Dermis microvascular lymphatic vessel endothelial cell (primary cell): ENCODE results near the gene NRXN2. TPM values are rescaled to one million over a fixed set of nuclear protein-coding genes. Genes with fewer than 3 reads are reported as not detected.
"Not testable (repeated sequence)": the region's sequence is repeated elsewhere in the genome, so short reads cannot be mapped to it uniquely, and the experiment has no call there.

Experiments
- DNase-seq, 2 donors: peaks; one replicate each; pipeline versions ENCODE4 v3.0.0 to v3.0.0-alpha.2; 2010; ENCODE audit warnings: low read depth in 2 of 2
- total RNA-seq: library from RNA; depleted of rRNA; stranded (reverse); fragments of >200 nt; gene quantifications from 2 replicates; pipeline ENCODE4 v1.2.1, GENCODE V29; 2014

The NRXN2 gene
- total RNA-seq, 1 donor from 2014 or later, result not detected

DNA sequence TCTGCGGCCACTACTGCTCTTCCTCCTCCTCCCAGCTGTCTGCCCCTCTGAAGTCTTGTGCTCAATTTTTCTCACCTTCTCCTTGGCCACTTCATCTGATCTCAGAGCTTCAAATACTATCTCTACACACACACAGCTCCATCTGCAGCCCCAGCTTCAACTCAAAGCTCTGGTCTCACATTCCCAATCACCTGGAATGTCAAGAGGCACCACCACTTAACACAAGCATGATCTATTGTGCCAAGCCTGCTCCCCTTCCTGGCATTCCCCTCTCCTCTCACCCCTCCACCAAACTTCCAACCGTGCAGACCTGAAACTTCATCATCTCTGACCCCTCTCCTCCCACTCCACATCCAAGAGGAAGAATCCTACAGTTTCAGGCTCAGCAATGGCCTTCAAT is 17.5 kb downstream of the NRXN2 start:
- DNase-seq, result no peak

DNA sequence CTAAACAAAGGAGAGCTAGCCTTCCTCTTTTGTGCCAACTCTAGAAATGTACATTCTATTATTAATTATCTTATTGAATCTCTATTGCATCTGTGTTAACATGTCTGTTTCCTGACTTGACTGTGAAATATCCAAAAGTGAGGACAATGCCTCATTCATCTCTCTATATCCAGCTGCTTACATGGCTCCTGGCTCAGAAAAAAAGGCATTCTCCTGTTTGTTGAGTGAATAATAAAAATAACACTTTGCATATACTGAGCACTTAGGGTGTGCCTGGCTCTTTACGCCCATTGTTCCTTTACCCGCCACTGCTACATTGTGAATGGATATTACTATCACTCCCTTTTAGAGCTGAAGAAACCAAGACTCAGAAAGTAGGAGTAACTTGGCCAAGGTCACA is 19.9 kb downstream of the NRXN2 start:
- DNase-seq, result no peak

DNA sequence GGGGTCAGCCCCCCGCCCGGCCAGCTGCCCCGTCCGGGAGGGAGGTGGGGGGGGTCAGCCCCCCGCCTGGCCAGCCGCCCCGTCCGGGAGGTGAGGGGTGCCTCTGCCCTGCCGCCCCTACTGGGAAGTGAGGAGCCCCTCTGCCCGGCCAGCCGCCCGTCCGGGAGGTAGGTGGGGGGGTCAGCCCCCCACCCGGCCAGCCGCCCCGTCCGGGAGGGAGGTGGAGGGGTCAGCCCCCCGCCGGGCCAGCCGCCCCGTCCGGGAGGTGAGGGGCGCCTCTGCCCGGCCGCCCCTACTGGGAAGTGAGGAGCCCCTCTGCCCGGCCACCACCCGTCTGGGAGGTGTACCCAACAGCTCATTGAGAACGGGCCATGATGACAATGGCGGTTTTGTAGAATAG is 21.0 kb downstream of the NRXN2 start:
- DNase-seq, result not testable (repeated sequence)

DNA sequence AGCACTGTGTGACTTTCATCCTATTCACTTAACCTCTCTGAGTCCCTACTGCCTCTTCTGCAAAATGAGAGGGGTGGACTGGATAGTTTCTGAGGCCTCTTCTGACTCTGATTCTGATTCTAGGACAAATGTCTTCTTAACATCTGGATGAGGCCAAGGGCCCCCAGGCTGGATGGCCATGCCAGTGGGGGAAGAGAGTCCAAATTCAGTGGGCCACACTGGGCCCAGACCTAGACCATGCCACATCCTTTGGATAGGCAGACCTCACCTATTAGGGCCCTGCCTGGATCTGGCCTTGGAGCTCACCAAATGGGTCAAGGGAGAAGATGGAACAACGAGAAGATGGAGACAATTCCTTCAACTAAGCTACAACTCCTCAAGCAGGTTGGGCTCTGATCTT is 24.6 kb downstream of the NRXN2 start:
- DNase-seq, result no peak

DNA sequence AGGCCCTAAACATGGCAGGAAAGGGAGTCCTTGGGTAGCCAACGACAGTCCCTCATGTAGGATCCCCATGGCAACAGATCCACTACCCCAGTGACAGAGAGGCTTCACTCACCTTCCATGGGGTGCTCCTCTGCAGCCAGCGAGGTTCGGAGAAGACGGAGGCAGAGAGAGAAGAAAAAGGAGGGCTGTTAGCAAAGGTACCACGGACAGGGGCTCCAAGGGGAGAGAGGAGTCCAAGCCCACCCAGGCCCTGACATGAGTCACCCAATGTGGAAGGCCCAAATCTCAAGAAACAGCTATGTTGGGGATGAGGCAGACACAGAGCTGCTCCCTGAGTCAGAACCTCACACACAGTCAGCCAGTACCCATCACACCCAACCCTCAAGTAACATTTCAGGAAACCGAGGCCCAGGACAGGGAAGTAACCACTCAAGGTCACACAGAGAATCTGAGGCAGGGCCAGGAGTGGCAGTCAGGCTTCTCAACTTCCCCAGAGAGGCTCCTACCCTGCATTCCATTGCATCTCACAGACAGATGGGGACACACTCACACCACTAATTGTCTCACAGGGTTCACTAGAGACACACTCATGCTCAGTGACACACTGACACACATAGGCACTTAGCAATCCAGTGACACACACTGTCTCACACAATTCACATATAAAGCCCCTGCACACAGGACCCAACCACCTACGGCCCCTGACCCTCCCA is 25.2 kb downstream of the NRXN2 start:
- no peak for DNase-seq

DNA sequence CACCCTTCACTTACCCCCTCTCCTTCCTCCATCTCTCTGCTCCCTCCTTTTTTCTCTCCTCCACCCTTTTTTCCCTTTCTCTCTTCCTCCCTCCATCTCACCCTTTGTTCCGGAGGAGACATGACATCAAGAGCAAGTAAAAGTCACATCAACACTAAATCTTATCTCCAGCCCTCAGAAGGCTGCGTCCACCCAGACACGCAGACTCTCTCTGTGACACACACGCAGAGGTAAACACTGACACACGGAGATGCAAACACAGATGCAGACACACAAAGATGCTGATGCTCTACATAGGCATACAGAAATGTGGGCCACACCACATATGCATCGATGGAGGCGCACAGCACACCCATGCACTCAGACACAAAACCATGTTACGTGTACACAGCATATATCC is 27.0 kb downstream of the NRXN2 start:
- no peak for DNase-seq

DNA sequence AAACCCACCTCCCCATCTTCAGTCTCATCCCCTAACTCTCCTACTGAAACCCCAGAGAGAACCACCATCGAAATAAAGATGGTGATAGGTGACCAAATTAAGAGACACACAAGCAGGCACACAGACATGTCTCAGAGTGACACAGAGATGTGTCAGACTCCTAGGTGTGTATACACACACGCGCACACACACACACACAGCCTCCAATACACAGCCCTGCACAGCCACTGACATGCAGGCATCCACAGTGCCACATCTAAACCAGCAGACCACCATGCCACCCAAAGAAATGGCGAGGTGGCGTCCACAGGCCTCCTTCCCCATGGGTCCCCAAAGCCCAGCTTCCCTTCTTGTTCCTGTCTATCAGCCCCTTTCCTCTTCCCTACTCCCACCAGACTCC is 27.4 kb downstream of the NRXN2 start:
- DNase-seq, result no peak

DNA sequence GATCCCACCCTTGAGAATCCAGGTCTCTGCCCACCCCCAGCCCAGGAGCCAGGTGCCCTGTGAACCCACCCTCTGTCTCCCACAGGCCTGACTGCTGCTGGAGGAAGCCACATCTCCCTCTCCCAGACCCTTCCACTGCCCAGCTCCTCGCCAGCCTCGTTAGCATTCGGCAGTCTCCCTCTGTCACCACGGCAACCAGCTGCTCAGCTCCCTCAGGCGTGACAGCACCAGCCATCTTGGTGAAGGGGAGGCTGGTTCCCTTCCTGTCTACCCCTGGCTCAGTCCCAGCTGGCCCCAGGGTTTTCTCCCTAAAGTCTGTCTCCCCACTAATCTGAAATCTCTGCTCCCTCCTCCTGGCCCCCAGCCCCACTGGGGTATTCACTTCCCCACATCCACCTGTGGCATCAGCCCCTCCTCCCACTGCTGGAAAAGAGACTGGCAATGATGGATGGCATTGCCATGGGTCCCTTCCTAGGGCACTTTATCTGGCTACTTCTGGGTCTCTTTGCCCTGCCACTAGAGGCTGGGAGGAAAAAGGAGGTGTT is 28.1 kb downstream of the NRXN2 start:
- DNase-seq, result no peak

DNA sequence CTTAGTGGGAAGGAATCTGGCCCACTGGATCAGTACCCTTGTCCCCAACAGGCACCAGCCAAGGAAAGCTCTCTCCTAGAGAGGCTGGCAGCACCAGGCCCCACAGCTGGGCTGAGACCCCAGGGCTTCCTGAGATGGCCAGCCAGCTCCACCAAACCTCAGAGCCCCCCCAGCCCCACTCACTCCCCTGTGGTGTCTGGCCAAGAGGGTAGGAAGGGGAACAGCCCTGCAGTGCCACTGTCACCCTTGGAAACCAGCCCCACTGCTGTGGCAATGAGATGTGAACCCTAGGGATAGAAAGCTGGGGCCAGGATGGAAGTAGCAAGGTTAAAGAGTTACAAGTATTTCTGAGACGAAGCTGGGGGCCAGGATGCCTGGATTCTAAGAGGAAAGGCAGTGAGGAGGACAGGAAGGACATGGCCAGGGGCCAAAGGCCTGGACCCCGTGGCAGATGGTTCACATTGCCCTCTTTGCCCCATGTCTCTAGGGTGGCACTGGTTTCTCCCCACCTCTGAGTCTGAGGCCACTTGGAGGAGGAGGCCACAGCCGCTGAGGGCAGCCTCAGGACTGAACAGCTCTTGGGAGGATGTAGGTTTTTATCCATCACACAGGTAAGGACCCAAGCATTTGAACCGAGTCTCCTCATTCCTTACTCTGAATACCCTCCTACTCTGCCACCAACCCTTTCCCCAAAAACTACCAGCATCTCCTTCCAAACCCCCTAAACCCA is 28.8 kb downstream of the NRXN2 start:
- no peak for DNase-seq

DNA sequence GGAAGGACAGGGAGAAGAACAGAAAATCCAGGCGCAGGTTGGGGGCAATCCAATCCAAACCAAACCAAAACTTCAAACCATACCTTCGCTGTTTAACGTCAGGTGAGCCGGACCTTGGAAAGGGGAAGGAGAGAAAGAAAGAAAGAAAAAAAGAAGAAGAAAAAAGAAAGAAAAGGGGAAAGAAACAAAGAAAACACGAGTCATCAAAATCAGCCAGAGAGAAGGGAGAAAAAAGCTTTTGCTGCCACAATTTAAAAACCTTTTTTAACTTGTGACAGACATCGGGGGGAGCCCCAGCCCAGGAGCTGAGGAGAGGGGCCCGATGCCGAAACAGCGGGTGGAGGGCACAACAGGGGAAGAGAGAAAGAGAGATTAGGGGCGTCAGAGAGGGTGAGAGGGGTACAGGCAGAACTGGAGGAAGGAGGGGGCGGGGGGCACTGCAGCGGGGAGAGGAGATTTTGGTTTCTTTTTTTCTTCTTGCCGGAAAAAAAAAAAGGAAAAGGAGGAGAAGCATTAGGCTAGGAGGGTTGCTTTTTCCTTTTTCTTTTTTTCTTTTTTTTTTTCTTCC is 30.1 kb downstream of the NRXN2 start:
- no peak for DNase-seq

DNA sequence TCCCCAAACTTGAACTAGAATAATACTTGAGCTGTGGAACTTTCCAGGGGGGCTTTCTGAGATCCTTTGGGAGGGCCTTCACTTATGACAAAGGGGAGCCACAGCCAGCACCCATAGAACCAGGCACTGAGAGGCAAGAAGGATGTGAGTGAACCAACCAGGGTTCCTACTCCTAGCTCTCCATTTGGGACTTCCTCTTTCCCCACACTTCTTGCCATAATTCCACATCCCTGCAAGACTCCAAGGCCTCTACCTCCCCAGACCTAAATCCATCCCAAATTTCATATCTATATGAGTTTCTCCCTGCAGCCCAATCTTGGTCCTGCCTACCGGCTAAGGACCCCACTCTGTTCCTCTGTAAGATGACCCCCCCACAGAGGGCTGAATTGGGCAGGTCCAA is 31.5 kb downstream of the NRXN2 start:
- DNase-seq, result no peak

DNA sequence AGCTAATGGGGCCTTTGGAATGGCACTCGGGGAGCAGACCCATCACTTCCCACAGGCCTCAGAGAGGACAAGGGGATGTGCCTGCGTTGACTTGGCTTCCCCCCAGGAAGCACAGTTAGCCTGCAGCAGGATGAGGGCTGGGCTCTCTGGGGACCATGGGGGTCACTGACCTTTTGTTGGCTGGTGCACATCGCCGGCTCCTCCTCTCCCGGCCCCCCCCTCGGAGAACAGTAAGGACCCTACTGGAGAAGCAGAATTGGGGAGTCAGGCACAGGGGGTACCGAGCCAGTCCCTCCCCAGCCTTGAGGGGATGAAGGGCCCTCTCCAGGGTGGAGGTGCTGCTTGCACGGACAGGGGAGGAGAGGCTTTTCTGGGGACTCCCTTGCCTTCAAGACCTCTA is 32.8 kb downstream of the NRXN2 start:
- DNase-seq, result no peak

DNA sequence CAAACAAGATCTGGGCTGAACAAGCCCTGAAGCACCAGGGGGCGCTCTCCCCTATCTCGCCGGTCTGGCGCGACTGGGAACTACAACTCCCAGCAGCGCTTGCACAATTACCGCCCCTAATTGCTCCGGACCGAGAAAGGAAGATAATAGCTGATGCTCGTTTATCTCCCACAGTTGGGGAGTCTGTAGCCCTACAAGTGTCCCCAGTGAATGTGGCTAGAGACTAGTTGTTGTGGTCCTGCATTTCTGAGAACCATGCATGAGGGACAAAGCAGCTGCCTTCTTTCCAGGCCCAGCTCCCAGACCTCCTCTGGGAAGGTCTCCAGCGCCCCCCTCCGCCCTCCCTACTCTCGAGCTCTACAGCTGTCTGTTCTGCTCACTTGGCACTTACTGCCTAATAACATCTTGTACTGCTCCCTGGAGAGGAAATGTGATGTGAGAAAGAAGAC is 34.4 kb downstream of the NRXN2 start:
- peak; percentile 67 to 87 for DNase-seq

DNA sequence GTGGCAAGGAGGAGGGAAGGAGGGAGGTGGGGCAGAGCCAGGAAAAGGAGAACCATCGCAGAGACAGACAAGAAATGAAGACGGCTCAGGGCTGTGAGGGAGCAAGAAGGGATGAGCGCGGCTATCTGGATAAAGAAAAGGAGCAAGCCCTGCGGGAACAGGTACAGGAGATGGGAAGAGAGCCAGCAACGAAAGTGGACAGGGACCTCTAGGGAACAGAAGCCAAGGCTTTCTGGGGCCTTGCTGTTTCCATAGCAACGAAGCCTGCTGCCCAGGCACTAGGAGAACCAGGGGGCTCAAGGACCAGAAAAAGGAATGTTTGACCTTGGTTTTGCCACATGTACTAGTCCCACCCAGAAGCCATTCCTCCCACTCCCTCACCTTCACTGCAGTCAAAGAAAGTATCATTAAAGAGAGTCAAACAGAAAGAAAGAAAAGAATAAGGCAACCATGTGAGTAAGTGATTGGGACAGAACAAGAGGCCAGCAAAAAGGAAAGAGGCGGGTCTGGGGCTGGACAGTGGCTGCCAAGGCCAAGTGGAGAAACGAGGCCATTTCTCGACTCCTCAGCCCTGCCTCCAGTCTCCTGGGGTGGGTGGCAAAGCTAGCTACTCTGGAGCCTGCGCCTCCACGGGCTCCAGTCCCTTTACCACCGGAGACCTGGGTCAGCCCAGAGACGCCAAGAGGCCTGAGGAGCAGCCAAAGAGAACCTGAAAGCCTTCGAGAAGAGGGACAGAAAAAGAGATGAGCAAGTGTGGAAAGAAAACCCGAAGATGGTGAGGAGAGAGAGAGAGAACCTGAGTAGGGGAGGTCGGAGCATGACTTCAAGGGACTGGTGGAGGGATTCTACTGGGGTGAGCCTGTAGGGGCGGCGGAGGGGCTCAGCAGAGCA is 35.1 kb downstream of the NRXN2 start:
- no peak for DNase-seq

DNA sequence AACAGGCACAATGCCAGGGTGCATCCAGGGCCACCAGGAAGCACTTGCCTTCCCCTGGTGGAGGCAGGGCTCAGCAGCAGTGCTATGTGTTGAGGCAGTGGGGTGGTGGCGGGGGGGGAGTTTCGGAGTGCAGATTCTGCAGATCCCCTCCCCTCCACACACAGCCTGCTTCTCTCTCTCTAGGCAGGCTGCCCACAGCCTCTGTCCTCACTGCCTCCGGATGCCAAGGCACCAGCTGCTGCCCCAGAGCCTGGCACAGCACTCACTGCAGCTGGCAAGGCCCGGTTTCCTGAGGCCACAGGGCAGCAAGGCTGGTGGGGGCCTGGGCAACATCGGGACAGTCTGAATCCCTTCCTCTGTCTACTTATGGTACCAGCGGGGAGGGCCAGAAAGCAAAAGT is 35.8 kb downstream of the NRXN2 start:
- DNase-seq, result peak in 1 of 2 donors; percentile 26

DNA sequence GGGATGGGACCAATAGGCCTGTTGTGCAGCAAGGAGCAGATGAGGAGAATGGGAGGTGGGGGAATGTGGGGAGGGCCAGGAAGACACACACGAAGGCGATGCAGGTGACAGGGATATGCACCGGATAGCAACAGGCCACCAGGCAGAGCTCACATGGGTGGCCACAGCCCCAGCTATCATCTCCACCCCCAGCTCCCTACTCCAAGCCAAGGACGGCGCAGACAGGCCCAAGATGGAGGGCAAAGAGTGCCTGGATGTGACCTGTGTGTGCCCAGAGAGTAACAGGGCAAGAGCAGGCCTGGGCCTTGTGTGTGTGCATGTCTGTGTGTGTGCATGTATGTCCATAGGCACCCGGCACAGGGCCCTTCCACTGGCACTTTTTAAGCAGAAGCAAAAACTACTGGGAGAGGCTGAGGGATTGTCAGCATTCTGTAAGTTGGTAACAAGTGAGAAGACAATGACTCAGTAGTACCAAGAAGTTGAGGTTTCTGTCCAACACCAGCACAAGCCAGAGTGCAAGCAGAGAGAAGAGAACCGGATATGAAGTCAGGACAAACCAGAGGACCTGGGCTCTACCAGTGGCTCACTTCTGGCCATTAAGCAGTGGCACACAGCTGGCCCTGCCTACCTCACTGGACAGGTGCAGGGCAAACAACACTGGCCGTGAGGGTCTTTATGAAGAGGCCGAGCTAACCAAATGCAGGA is 36.4 kb downstream of the NRXN2 start:
- no peak for DNase-seq

DNA sequence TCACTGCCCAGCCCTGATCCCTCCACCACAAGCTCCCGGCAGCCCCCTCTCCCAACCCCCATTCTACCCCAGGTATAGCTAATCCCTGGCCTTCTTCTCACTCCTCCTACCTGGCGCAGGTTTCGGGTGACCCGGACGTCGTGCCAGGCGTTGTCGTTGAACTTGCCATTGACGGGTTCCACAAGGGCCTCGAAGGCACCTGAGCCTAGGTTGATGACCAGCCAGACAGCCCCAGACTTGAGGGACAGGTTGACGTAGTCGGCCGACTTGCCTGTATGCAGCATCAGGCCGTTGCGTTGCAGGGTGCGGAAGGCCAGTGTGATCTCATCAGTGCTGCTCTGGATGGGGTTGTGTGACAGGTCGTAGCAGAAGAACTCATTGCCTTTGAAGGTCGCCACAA is 37.5 kb downstream of the NRXN2 start:
- no peak for DNase-seq

DNA sequence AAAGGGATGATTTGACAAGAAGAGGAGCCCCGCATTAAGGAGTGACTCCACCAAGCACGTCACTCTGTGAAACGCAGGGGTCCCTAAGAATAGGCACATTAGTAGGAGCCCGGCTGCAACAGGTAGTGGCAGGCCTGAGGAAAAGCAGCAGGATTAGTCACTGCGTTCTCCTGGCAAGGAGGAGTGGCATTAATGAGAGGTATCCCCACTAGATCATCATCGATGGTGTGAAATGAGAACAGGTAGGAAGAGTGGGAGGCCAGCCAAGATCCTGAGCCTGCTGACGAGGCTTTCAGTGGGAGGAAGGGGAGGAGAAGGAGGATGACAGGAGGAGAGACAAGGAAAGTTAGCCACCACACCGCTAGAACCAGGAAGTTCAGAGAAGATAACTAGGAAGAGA is 38.6 kb downstream of the NRXN2 start:
- DNase-seq, result no peak

DNA sequence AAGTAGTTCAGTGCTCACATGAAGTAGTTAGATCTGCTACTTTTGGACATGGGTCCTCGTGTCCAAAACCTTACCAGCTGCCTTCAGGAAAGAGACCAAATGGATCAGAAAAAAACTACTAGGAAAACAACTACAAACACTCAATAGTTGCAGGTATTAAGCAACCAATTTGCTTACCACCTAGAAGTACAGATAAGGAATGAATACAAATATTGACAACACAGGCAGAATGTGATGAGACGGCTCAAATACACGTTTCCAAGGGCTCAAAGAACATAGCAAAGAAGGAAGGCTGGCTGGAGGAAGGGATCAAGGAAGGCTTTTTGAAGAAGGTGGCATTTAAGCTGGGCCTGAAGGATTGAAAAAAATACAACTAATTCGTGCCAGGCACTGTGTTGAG is 41.8 kb downstream of the NRXN2 start:
- no peak for DNase-seq

DNA sequence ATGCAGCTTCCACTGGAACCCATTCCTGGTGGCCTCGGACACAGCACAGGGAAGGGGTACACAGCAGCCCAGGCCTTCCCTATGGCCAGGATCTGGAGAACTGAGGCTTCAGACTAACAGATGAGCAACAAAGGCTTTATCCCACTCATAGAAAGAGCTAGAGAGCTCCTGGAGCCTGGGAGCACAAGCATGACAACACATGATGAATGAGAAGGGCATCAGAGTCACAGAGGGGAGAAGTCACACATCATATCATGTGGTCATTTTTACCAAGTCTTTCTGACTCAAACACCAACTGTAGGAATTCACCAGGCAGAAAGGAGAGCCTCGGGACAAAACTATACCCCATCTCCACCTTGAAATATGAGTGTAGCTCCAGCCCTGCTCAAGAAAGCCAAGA is 43.2 kb downstream of the NRXN2 start:
- DNase-seq, result no peak

DNA sequence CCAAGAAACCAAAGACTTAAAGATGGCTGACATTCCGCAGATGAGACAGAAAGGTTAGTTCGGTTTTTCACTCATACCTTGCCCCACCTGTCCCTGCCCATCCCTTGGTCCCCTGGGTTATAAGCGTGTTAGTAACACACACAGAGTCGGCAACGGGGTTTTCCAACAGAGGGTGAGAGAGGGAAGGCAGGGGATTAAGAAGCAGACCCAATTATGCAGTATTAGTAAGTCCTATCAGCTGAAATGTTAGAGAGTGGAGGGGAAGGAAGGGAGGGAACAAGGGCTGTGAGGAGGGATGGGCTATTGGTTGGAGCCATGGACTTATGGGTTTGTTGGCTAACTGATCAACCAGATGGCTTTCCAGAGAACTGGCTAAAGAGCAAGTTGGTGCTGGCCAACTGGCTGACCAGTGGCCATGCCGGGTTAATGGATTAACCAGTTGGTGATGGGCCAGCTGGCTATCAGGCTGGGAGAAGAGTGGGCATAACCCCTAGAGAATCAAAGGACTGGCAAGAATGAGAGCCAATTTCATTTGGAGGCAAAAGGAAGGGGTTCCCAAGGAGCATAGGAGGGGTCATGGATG is 45.5 kb downstream of the NRXN2 start:
- DNase-seq, result no peak
